ENCODE results near the gene UNC5CL.

UNC5CL gene

DNA sequence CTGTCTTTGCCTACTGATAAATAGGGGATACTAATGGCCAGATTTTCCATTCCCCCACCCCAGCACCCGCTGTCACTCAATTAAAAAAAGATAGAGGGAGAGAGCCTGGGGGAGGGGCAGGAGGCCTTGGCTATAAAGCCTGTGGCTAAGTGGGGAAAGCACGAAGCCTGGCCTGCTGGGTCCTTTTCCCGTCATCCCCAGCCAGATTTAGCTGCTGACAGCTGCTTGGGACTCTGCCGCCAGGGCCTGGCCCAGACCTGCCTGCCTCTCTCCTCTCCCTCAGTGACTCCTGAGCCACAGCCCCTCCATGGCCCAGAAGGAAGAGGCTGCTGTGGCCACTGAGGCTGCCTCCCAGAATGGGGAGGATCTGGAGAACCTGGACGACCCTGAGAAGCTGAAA lies 14.0 kb upstream of the UNC5CL start, which contains the start of gene APOBEC2:
TSS of gene APOBEC2 (plus strand) at position 162 of the 400 bp plus-strand sequence. CDS start at position 308, 146 bp downstream.
- no peaks in the 10 kb centered on the region for H3K79me1 ChIP-seq (replicated peaks; ENCODE audit: low read length, poor library complexity, severe bottlenecking)
- H3K4ac ChIP-seq (ENCODE audit: low read depth in 1 of 2, low read length in 2 of 2), result no peak within 1 kb of the TSS
- H2BK12ac ChIP-seq (ENCODE audit: low read length in 2 of 2), result no peak within 1 kb of the TSS
- H3K18ac ChIP-seq (ENCODE audit: low read depth in 1 of 2, low read length in 2 of 2), result peak within 1 kb of the TSS in 1 of 2 experiments; percentile 24
- H2BK120ac ChIP-seq (ENCODE audit: low read depth, low read length), result no peak within 1 kb of the TSS
- no peaks in the 10 kb centered on the region for H3K9me3 ChIP-seq (ENCODE audit: control insufficient read depth, low read length)
- no peak within 1 kb of the TSS for H2BK15ac ChIP-seq (ENCODE audit: low read depth, poor library complexity, severe bottlenecking)
- no peak within 1 kb of the TSS for H3K27ac ChIP-seq (ENCODE audit: low read length, poor library complexity, severe bottlenecking)
- WGBS, result 62% methylated on average over 4 of the region's 5 CpGs
- H3K23ac ChIP-seq (ENCODE audit: low read length in 2 of 2), result no peak within 1 kb of the TSS
- H3K4me2 ChIP-seq (ENCODE audit: low read length, poor library complexity, severe bottlenecking), result no peak within 1 kb of the TSS
- H4K91ac ChIP-seq (ENCODE audit: low read length), result no peak within 1 kb of the TSS
- no peak for DNase-seq
- H3K9ac ChIP-seq (ENCODE audit: low read length), result no peak within 1 kb of the TSS
- no peak within 1 kb of the TSS for H2BK5ac ChIP-seq (ENCODE audit: low read depth, low read length, poor library complexity, severe bottlenecking)
- no peak within 1 kb of the TSS for H3K14ac ChIP-seq (ENCODE audit: low read length in 2 of 2)
- H2AFZ ChIP-seq (ENCODE audit: low read depth, low read length), result no peak within 1 kb of the TSS
- H3K4me1 ChIP-seq (ENCODE audit: control insufficient read depth, insufficient read depth, low read depth, low read length), result peaks cover 7% of the 10 kb centered on the region
- no peak within 1 kb of the TSS for H4K8ac ChIP-seq (ENCODE audit: low read length)
- no peak within 1 kb of the TSS for H3K4me3 ChIP-seq (ENCODE audit: insufficient read depth in 1 of 2, low read depth in 1 of 2, low read length in 2 of 2)
- no peaks in the 10 kb centered on the region for H3K36me3 ChIP-seq (ENCODE audit: control insufficient read depth in 1 of 2, insufficient read depth in 2 of 2, low read depth in 1 of 2, low read length in 2 of 2)
- H3K27me3 ChIP-seq (ENCODE audit: control insufficient read depth in 1 of 2, insufficient read depth in 1 of 2, low read length in 2 of 2), result peaks cover 0 to 5% of the 10 kb centered on the region in 2 experiments
- H2AK5ac ChIP-seq (ENCODE audit: low read length, severe bottlenecking), result no peak within 1 kb of the TSS

DNA sequence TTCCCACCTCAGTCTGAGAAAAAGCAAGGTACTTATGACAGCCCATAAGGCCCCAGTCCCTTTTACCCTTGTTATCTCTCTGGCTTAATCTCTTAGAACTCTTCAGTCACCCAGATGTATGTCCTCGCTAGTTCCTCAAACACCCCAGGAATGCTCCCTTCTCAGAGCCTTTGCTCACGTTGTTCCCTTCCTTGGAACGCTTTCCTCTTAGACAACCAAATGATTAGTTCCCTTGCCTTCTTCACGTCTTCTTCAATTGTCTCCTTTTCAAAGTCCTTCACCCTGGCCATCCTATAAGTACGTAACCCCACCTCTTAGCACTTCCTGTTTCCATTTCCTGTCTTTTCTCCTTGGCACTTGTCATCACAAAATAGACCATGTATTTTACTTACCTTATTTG lies 12.9 kb upstream of the UNC5CL start:
- Histone ChIP-seq H4K8ac (ENCODE audit: low read length) (no peak overlapping the region), H3K79me1 (replicated peaks; ENCODE audit: low read length, poor library complexity, severe bottlenecking) (no peaks in the 10 kb centered on the region), H3K4me2 (ENCODE audit: low read length, poor library complexity, severe bottlenecking) (no peak overlapping the region), H2BK120ac (ENCODE audit: low read depth, low read length) (no peak overlapping the region), H3K23ac (ENCODE audit: low read length in 2 of 2) (no peak overlapping the region), H3K9me3 (ENCODE audit: control insufficient read depth, low read length) (no peaks in the 10 kb centered on the region), H4K91ac (ENCODE audit: low read length) (no peak overlapping the region), H3K36me3 (ENCODE audit: control insufficient read depth in 1 of 2, insufficient read depth in 2 of 2, low read depth in 1 of 2, low read length in 2 of 2) (no peaks in the 10 kb centered on the region), H2BK15ac (ENCODE audit: low read depth, poor library complexity, severe bottlenecking) (no peak overlapping the region), H3K4me3 (ENCODE audit: insufficient read depth in 1 of 2, low read depth in 1 of 2, low read length in 2 of 2) (no peak overlapping the region), H3K18ac (ENCODE audit: low read depth in 1 of 2, low read length in 2 of 2) (no peak overlapping the region), H3K14ac (ENCODE audit: low read length in 2 of 2) (no peak overlapping the region), H3K4ac (ENCODE audit: low read depth in 1 of 2, low read length in 2 of 2) (no peak overlapping the region), H3K27ac (ENCODE audit: low read length, poor library complexity, severe bottlenecking) (no peak overlapping the region), H2AK5ac (ENCODE audit: low read length, severe bottlenecking) (no peak overlapping the region), H3K9ac (ENCODE audit: low read length) (no peak overlapping the region), H3K27me3 (ENCODE audit: control insufficient read depth in 1 of 2, insufficient read depth in 1 of 2, low read length in 2 of 2) (peaks cover 0 to 10% of the 10 kb centered on the region in 2 experiments), H2AFZ (ENCODE audit: low read depth, low read length) (no peak overlapping the region), H2BK12ac (ENCODE audit: low read length in 2 of 2) (no peak overlapping the region), H2BK5ac (ENCODE audit: low read depth, low read length, poor library complexity, severe bottlenecking) (no peak overlapping the region), H3K4me1 (ENCODE audit: control insufficient read depth, insufficient read depth, low read depth, low read length) (peaks cover 7% of the 10 kb centered on the region)
- no peak for DNase-seq
- WGBS, result 66% methylated on average over 5 of the region's 5 CpGs

DNA sequence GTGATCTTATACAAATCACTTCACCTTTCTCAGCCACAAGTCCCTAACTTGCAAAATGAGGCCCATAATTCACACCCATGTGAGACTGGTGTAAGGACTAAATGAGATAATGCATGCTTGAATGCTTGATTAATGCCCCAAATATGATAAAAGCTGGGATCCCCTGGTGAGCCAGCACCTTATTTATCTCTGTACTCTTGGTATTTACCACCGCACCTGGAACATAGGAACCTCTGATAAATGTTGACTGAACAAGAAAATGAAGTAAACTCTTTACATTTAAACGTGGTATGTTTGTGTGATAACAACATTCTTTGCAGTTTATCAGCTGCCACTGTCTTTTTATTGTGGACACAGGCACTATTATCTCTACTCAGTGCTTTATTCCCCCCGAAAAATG lies 11.5 kb upstream of the UNC5CL start:
- Histone ChIP-seq H3K4me1 (ENCODE audit: control insufficient read depth, insufficient read depth, low read depth, low read length) (peaks cover 8% of the 10 kb centered on the region), H3K4me3 (ENCODE audit: insufficient read depth in 1 of 2, low read depth in 1 of 2, low read length in 2 of 2) (no peak overlapping the region), H3K9me3 (ENCODE audit: control insufficient read depth, low read length) (no peaks in the 10 kb centered on the region), H3K36me3 (ENCODE audit: control insufficient read depth in 1 of 2, insufficient read depth in 2 of 2, low read depth in 1 of 2, low read length in 2 of 2) (no peaks in the 10 kb centered on the region), H2AFZ (ENCODE audit: low read depth, low read length) (no peak overlapping the region), H2BK15ac (ENCODE audit: low read depth, poor library complexity, severe bottlenecking) (no peak overlapping the region), H3K14ac (ENCODE audit: low read length in 2 of 2) (no peak overlapping the region), H3K27ac (ENCODE audit: low read length, poor library complexity, severe bottlenecking) (no peak overlapping the region), H3K9ac (ENCODE audit: low read length) (no peak overlapping the region), H3K4ac (ENCODE audit: low read depth in 1 of 2, low read length in 2 of 2) (no peak overlapping the region), H3K27me3 (ENCODE audit: control insufficient read depth in 1 of 2, insufficient read depth in 1 of 2, low read length in 2 of 2) (peaks cover 0 to 10% of the 10 kb centered on the region in 2 experiments), H4K8ac (ENCODE audit: low read length) (no peak overlapping the region), H2BK5ac (ENCODE audit: low read depth, low read length, poor library complexity, severe bottlenecking) (no peak overlapping the region), H3K79me1 (replicated peaks; ENCODE audit: low read length, poor library complexity, severe bottlenecking) (no peaks in the 10 kb centered on the region), H3K18ac (ENCODE audit: low read depth in 1 of 2, low read length in 2 of 2) (no peak overlapping the region), H2BK120ac (ENCODE audit: low read depth, low read length) (no peak overlapping the region), H4K91ac (ENCODE audit: low read length) (no peak overlapping the region), H2AK5ac (ENCODE audit: low read length, severe bottlenecking) (no peak overlapping the region), H2BK12ac (ENCODE audit: low read length in 2 of 2) (no peak overlapping the region), H3K4me2 (ENCODE audit: low read length, poor library complexity, severe bottlenecking) (no peak overlapping the region), H3K23ac (ENCODE audit: low read length in 2 of 2) (no peak overlapping the region)
- DNase-seq, result no peak
- WGBS, result 69% methylated on average over 3 of the region's 3 CpGs

DNA sequence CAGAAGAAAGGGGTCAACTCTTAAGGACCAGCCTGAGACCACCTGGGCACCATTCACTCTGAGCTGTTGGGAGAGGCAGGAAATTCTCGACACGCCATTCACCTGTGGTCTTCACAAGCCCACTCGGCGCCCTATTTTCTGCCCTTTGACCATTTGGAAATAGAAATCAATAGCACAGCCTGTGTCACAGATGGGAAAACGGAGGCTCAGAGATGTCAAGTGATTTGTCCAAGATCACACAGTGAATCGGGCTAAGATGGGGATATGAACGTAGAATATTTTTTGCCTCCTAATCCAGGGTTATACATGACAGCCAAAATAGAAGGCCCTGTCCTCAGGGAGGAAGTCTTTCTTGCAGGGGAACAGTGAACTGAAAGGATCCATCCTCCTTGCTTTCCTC lies 10.9 kb upstream of the UNC5CL start:
- no peak overlapping the region for H2BK120ac ChIP-seq (ENCODE audit: low read depth, low read length)
- H2BK15ac ChIP-seq (ENCODE audit: low read depth, poor library complexity, severe bottlenecking), result no peak overlapping the region
- H2AFZ ChIP-seq (ENCODE audit: low read depth, low read length), result no peak overlapping the region
- no peak overlapping the region for H3K23ac ChIP-seq (ENCODE audit: low read length in 2 of 2)
- no peak overlapping the region for H3K27ac ChIP-seq (ENCODE audit: low read length, poor library complexity, severe bottlenecking)
- no peak overlapping the region for H2BK5ac ChIP-seq (ENCODE audit: low read depth, low read length, poor library complexity, severe bottlenecking)
- WGBS, result 78% methylated on average over 5 of the region's 7 CpGs
- H3K9me3 ChIP-seq (ENCODE audit: control insufficient read depth, low read length), result no peaks in the 10 kb centered on the region
- H3K9ac ChIP-seq (ENCODE audit: low read length), result no peak overlapping the region
- no peaks in the 10 kb centered on the region for H3K36me3 ChIP-seq (ENCODE audit: control insufficient read depth in 1 of 2, insufficient read depth in 2 of 2, low read depth in 1 of 2, low read length in 2 of 2)
- no peak for DNase-seq
- no peak overlapping the region for H3K14ac ChIP-seq (ENCODE audit: low read length in 2 of 2)
- peaks cover 0 to 10% of the 10 kb centered on the region in 2 experiments for H3K27me3 ChIP-seq (ENCODE audit: control insufficient read depth in 1 of 2, insufficient read depth in 1 of 2, low read length in 2 of 2)
- H3K4ac ChIP-seq (ENCODE audit: low read depth in 1 of 2, low read length in 2 of 2), result no peak overlapping the region
- no peak overlapping the region for H3K18ac ChIP-seq (ENCODE audit: low read depth in 1 of 2, low read length in 2 of 2)
- no peak overlapping the region for H4K91ac ChIP-seq (ENCODE audit: low read length)
- H2BK12ac ChIP-seq (ENCODE audit: low read length in 2 of 2), result no peak overlapping the region
- no peak overlapping the region for H3K4me2 ChIP-seq (ENCODE audit: low read length, poor library complexity, severe bottlenecking)
- H4K8ac ChIP-seq (ENCODE audit: low read length), result no peak overlapping the region
- H3K79me1 ChIP-seq (replicated peaks; ENCODE audit: low read length, poor library complexity, severe bottlenecking), result no peaks in the 10 kb centered on the region
- H2AK5ac ChIP-seq (ENCODE audit: low read length, severe bottlenecking), result no peak overlapping the region
- H3K4me3 ChIP-seq (ENCODE audit: insufficient read depth in 1 of 2, low read depth in 1 of 2, low read length in 2 of 2), result no peak overlapping the region
- peaks cover 5% of the 10 kb centered on the region for H3K4me1 ChIP-seq (ENCODE audit: control insufficient read depth, insufficient read depth, low read depth, low read length)

Measured in mesenchymal stem cell (in vitro differentiated cells and primary cell).